Measurements from ENCODE around the gene OSBPL3.

The OSBPL3 gene

GRCh38 chr7:24896031-24896501 is 83.9 kb downstream of the OSBPL3 start:
- DNase-seq (ENCODE audit: low read depth in 2 of 2): no peak

DNA sequence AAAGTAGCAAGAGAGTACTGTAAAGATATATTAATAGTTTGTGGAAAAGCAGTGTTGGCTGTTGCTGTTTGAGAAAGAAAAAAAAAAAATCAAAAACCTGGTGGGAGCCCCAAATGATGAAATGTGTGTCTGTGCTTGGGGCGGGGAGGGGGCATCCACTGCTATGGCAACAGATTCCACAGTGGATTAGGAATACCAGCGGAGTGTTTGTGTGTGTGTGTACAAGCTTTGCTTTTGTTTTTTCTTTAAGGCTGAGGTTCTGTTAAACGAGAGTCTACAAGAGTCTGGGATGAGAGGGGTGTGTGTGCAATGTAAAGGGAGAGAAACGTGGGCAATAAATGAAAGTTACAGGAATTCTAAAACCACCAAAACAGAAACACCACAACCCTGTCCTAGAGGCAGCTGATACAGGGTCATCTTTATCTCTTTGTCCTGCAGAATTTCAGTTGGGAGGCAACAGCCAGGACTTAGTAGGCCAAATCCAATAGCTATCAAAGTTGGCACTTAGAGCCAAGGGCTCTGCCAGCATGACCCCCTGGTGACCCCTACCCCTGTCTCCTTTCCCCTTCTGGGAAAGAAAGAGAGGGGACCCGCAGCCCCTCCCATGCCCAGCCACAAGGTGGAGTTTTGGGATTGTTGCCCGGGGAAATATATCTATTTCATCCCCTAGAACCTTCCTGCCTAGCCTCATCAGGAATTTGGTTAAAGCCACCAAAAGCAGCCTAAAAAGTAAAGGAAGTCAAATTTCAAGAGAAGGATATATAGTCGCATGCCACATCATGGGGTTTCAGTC is 85.4 kb downstream of the OSBPL3 start:
- no peak for DNase-seq (ENCODE audit: low read depth in 2 of 2)

DNA sequence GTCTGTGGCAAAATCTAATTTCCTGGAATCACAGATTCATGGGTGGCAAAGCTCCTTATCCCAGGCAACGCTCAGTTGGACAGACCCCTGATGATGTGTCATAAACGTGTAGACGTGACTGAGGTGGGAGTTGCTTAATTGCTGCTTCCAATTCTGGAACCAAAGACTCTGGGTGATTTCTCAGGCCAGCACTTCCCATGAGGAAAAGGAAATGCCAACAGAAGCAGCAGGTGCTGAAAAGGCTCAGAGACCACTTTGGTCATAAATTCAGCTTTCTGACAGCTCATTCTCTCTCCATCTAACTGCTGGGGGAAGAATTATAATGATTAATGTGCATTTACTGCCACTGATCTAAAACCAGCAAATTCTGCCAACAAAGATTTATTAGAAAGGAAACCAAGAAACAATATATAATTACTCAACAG is 88.7 kb downstream of the OSBPL3 start:
- no peak for DNase-seq (ENCODE audit: low read depth in 2 of 2)

GRCh38 chr7:24889611-24890010 is 90.4 kb downstream of the OSBPL3 start:
- no peak for DNase-seq (ENCODE audit: low read depth in 2 of 2)

- no peak for DNase-seq (ENCODE audit: low read depth in 2 of 2)
These were observed 91.3 kb downstream of the OSBPL3 start for GRCh38 chr7:24888653-24889052.

GRCh38 chr7:24885716-24886115 is 94.3 kb downstream of the OSBPL3 start:
- no peak for DNase-seq (ENCODE audit: low read depth in 2 of 2)

- DNase-seq (ENCODE audit: low read depth in 2 of 2): no peak
These were observed 94.7 kb downstream of the OSBPL3 start for GRCh38 chr7:24885305-24885704.

DNA sequence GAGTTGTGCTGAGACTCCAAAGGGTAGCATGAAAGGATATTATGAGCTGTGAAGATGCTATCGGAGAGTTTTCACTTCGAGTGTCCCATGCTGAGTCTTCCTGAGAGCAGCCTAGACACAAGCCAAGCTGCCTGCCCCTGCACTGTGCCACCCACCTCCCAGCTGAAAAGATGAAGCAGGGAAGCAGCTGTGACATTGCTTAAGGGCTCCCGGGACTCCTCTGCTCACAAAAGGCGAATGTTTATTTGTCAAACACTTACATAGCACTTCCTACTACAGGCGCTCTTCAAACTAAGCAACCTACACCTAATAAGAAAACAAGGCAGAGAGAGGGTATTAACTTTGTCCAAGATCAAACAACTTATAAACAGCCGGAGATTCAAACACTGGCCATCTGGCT is 95.6 kb downstream of the OSBPL3 start:
- no peak for DNase-seq (ENCODE audit: low read depth in 2 of 2)

GRCh38 chr7:24883622-24884013 is 96.4 kb downstream of the OSBPL3 start:
- DNase-seq (ENCODE audit: low read depth in 2 of 2): no peak

- peak in 1 of 2 donors; percentile 23 for DNase-seq (ENCODE audit: low read depth in 2 of 2)
These were observed 96.9 kb downstream of the OSBPL3 start for GRCh38 chr7:24882989-24883621.

DNA sequence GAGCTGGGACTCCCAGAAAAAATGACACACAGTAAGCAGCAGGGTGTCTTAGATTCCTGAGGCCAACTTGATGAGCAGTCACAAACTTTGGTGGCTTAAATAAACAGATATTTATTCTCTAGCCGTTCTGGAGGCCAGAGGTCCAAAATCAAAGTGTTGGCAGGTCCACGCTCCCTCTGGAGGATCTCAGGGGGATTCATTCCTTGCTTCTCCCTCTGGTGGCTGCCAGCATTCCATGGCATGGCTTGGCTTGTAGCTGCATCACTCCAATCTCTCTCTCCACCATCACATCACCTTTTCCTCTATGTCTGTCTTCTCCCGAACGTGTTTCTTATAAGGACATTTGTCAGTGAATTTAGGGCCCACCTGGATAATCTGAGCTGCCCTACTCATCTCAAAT is 98.4 kb downstream of the OSBPL3 start:
- DNase-seq (ENCODE audit: low read depth in 2 of 2): no peak

GRCh38 chr7:24880886-24881285 is 99.1 kb downstream of the OSBPL3 start:
- no peak for DNase-seq (ENCODE audit: low read depth in 2 of 2)

DNA sequence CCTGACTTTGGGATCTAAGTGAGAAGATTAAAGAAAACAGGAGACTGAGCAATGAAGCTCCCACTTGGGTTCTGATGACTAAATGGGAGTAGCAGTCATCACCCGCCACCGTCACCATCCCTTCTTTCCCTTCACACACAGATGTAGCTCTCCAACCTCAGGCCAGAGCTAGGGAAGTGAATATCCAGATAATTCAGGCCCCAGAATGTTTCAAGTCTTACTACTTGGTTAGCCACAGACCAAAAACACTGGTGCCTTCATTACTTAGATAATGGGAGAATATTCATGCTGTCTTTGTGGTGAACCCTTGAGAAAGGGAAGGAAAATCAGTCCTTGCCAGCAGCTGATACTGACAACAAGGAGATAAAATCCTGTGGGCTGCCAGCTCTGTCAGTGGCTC is 100.7 kb downstream of the OSBPL3 start:
- DNase-seq (ENCODE audit: low read depth in 2 of 2): no peak

DNA sequence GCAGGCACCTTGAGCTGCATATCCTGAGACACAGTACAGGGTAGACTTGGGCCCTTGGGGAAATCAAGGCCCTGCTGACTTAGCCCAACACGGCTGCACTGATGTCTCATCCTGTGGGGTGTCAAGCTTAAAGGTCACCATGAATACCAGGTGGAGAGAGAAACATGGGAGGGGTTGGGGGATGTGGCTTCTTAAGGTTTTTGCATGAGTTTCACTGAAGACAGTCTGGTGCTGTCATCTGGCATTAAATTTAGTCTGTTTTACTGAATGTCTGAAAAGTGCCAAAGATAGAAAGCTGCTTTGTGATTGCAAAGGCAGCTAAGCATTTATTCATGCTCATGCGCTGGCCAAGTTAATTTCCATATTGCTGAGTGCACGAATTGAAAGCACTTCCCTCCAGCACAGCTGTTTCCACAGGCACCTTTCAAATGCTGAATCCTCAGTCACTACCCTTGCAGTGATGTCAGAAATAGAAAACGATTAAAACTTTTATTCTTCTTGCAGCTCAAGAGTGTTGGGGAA is 102.1 kb downstream of the OSBPL3 start:
- no peak for DNase-seq (ENCODE audit: low read depth in 2 of 2)

DNA sequence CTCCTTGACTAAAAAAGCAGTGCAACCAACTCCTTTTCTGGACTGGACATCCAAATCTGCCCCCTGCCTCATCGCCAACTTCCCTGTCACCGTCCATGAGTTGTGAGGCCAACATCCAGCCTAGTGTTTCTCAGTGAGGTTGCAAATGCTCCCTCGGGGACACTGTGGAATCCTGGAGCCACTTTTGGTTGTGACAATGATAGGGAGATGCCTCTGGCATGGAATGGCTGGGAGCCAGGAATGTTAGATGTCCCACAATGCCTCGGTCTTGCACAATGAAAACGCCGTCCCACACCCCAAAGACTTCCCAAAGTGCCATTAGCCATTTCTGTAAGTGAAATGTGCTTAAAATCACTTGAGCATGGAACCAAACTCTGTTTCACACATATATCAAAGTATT is 105.2 kb downstream of the OSBPL3 start:
- DNase-seq (ENCODE audit: low read depth in 2 of 2): no peak

DNA sequence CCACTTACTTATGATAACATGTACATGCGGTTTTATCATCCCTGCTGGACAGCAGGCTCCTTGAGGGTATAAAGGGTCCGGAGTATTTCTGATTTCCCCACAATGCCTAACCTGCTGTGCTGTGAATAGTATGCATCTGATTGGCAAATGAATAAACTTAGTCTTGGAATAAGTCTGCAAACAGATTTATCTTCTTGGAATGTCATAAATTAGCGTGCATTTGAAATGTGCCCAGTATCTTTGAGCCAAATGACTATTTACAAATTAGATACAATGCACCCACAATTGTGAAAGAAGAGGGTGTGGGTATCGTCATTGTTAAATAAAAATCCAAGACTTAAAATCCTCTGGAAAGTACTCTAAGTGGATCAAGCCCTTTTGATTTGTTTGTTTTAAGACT is 106.0 kb downstream of the OSBPL3 start:
- no peak for DNase-seq (ENCODE audit: low read depth in 2 of 2)

- DNase-seq (ENCODE audit: low read depth in 2 of 2): no peak
These were observed 108.2 kb downstream of the OSBPL3 start for GRCh38 chr7:24871770-24872169.

GRCh38 chr7:24870766-24871165 is 109.2 kb downstream of the OSBPL3 start:
- no peak for DNase-seq (ENCODE audit: low read depth in 2 of 2)

DNA sequence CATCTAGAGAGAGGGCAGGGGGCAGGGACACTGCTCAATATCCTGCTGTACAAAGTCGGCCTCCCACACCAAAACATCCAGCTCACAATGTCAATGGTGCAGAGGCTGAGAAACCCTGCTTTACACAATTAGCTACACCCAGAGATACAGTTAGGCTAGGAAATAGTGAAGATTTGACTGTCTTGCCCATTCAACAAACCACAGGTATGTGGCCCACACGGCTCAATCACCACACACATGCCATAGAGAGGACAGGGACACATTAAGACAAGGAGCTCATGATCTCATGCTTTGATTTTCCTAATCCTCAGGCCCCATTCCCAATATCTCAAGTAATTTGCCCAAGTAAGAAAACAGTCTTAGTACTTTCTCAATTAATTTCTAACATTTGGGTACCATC is 110.4 kb downstream of the OSBPL3 start:
- DNase-seq (ENCODE audit: low read depth in 2 of 2): no peak

GRCh38 chr7:24868741-24869140 is 111.2 kb downstream of the OSBPL3 start:
- DNase-seq (ENCODE audit: low read depth in 2 of 2): no peak

DNA sequence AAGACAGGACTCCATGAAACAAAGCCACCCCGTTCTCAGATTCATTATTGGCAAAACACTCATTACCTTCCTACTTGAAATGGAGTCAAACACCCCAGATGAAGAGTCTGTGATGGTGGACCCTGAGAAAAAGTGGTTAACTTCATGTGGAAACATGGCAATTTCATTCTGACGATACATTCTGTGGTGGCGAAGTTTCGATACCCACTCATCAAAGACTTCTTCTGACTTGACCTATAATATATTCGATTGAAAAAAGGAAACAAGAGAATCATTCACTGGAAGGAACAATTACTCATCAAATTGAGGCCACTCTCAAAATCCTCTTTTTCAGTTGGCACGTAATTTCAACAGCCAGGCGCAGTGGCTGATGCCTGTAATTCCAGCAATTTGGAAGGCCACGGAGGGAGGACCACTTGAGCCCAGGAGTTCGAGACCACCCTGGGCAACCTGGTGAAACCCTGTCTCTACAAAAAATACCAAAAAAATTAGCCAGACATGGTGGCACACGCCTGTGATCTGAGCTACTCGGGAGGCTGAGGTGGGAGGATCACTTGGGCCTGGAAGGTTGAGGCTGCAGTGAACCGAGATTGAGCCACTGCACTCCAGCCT is 113.9 kb downstream of the OSBPL3 start:
- no peak for DNase-seq (ENCODE audit: low read depth in 2 of 2)

DNA sequence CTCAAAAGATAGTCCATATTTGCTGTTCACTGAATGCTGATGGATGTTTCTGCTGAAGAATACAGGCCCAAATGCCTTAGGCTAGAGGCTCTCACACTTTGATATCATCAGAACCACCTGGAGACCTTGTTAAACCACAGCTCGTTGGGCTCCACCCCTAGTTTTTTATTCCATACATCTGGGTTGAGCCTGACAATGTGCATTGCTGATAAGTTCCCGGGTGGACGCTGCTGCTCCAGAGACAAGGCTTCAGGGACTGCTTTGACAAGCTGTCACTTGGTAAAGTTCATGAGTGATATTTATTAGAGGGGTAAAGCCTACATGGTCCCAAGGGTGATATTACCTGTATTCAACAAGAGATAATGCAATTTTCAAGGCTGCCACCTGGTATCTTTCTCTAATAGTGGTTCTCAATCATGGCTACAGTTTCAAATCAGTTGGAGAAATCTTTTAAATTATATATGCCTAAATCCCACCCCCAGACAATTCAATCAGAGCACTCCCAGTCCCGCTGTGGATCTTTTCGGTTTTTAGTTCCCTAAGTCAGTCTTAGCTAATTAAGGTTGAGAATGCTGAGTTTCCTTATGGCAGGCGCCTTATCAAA is 115.7 kb downstream of the OSBPL3 start:
- no peak for DNase-seq (ENCODE audit: low read depth in 2 of 2)

Measured in stimulated activated CD4-positive, alpha-beta T cell treated with anti-CD3 and anti-CD28 coated beads, Interleukin-4, amount 100 ng/mL, for 48 hours (primary cell).